Adipocyte (in vitro differentiated cells): ENCODE measurements around the gene CDC42EP4.

ENCODE experiments used
- DNase-seq: peaks from one replicate; pipeline ENCODE4 v3.0.0-alpha.2; 2015; ENCODE audit warnings: low read depth
- H3K27me3 ChIP-seq: replicated peaks from 2 replicates; pipeline ENCODE4 v1.7.0; 2013; ENCODE audit warnings: mild to moderate bottlenecking, low read length, moderate library complexity; ENCODE audit not compliant: control insufficient read depth, insufficient read depth
- H3K36me3 ChIP-seq: 2 replicates; pipeline ENCODE4 v1.7.0; 2013; ENCODE audit warnings: low read length, mild to moderate bottlenecking, moderate library complexity; ENCODE audit not compliant: control insufficient read depth, insufficient read depth, severe bottlenecking
- H3K4me1 ChIP-seq: 2 replicates; pipeline ENCODE4 v1.7.0; 2013; ENCODE audit warnings: mild to moderate bottlenecking, low read length, moderate library complexity; ENCODE audit not compliant: control insufficient read depth, insufficient read depth
- H3K4me3 ChIP-seq: 2 replicates; pipeline ENCODE4 v1.7.0; 2013; ENCODE audit warnings: mild to moderate bottlenecking, low read length, moderate library complexity
- H3K9ac ChIP-seq: 2 replicates; pipeline ENCODE4 v1.7.0; 2013; ENCODE audit warnings: mild to moderate bottlenecking, low read length, moderate library complexity
- H3K9me3 ChIP-seq: 2 replicates; pipeline ENCODE4 v1.7.0; 2013; ENCODE audit warnings: mild to moderate bottlenecking, low read length, moderate library complexity; ENCODE audit not compliant: control insufficient read depth

The CDC42EP4 gene

DNA sequence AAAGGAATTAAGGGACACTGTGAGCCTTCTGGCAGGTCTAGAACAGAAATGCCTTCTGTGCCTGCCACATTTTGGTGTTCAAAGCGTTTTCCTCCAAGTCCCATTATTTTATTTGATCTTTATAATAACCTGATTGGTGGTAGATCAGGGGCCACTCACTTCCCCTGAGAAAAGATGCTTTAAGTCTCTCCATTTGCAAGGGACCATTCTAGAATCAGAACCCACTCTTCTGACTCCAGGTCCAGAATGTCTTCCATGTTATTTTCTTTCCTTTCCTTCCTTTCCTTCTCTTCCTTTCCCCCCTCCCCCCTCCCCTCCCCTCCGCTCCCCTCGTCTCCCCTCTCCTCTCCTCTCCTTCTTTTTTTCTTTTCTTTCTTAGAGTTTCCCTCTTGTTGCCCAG is 19.3 kb upstream of the CDC42EP4 start:
- H3K4me3 ChIP-seq = no peak overlapping the region
- H3K9ac ChIP-seq = no peak overlapping the region
- H3K4me1 ChIP-seq = peaks cover 13% of the 10 kb centered on the region
- DNase-seq = no peak
- no peaks in the 10 kb centered on the region for H3K27me3 ChIP-seq
- no peaks in the 10 kb centered on the region for H3K9me3 ChIP-seq
- no peaks in the 10 kb centered on the region for H3K36me3 ChIP-seq

DNA sequence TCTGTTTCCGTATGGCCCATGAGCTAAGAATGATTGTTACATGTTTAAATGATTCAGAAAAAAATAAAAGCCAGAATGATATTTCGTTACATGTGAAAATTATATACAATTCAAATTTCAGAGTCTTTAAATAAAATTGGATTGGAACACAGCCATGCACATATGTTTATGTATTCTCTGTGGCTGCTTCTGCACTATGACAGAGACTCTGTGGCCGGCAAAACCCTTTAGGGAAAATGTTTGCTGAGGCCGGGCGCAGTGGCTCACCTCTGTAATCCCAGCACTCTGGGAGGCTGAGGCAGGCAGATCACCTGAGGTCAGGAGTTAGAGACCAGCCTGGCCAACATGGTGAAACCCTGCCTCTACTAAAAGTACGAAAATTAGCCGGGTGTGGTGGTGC is 15.9 kb upstream of the CDC42EP4 start:
- H3K9ac ChIP-seq = no peak overlapping the region
- H3K36me3 ChIP-seq = no peaks in the 10 kb centered on the region
- no peak overlapping the region for H3K4me3 ChIP-seq
- no peaks in the 10 kb centered on the region for H3K9me3 ChIP-seq
- H3K4me1 ChIP-seq = peaks cover 30% of the 10 kb centered on the region
- no peak for DNase-seq
- no peaks in the 10 kb centered on the region for H3K27me3 ChIP-seq

DNA sequence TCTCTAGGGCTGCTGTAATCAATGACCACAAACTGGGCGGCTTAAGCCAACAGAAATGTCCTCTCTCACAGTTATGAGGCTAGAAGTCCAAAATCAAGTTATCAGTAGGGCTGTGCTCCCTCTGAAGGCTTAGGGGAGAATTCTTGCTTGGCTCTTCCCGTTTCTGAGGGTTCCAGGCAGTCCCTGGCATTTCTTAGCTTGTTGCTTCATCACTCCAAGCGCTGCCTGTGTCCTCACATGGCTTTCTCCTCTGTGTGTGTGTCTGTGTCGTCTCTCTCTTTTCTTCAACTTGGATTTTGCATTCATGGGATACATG is 13.7 kb upstream of the CDC42EP4 start:
- Histone ChIP-seq H3K9ac (peak overlapping the region; percentile 76), H3K4me1 (peaks cover 30% of the 10 kb centered on the region), H3K9me3 (no peaks in the 10 kb centered on the region), H3K27me3 (no peaks in the 10 kb centered on the region), H3K36me3 (no peaks in the 10 kb centered on the region), H3K4me3 (peak overlapping the region; percentile 5)
- DNase-seq = peak; percentile 94

DNA sequence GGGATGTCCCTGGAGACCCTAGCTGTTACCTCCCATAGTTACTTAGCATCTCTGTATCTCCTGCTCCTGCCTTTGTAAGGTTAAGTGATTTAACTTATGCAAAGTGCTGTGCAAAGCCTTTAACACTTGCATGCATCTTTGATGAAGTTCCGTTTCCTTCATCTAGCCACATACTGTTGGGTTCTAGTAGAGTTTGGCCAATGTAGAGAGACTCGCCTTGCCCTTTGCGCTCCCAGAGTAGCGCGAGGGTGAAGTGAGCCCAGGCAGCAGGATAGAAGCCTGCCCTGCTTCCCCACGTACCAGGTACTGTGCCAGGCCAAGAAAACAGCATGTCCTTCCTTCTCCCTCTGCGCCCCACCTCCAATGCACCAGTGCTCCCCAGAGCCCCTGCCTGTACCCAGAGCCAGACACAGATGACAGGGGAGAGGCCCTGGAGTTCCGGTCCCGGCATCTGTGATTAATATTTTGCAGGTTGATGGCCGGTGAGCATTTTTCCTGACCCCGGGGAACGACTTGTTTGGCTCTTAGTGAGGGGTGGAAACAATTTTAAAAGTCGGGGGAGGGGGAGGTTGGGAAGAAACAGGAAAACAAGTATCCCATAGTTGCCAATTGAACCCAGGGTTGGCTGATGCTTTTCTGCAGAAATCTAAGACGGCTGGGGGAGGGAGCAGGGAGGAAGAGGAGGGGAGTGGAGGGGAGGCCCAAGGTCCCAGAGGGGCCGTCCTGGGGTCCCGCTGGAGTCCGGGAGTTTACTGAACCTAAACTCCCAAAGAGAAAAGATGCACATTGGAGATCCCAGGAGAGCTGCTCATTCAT is 13.1 kb upstream of the CDC42EP4 start:
- H3K9me3 ChIP-seq = no peaks in the 10 kb centered on the region
- H3K27me3 ChIP-seq = no peaks in the 10 kb centered on the region
- no peak for DNase-seq
- peaks cover 30% of the 10 kb centered on the region for H3K4me1 ChIP-seq
- peak overlapping the region; percentile 53 for H3K4me3 ChIP-seq
- H3K9ac ChIP-seq = peak overlapping the region; percentile 76
- H3K36me3 ChIP-seq = no peaks in the 10 kb centered on the region

DNA sequence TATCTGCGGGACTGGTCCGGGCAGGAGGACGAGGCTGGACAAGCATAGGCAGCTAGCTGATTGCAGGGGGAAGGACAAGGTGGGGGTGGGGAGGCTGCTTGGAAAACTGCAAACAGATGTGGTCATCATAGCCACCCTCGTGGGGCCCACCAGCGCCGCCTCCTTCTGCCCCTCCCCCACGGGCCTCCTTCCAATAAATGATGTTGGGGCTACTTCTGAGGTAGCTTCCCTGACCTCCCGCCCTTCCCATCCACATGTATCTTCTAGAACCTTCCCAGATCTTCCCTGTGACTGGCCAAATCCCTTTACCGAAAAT is 12.3 kb upstream of the CDC42EP4 start:
- Histone ChIP-seq H3K4me1 (peaks cover 30% of the 10 kb centered on the region), H3K9ac (peak overlapping the region; percentile 76), H3K4me3 (peak overlapping the region; percentile 53), H3K27me3 (no peaks in the 10 kb centered on the region), H3K9me3 (no peaks in the 10 kb centered on the region), H3K36me3 (no peaks in the 10 kb centered on the region)
- DNase-seq = peak; percentile 58

DNA sequence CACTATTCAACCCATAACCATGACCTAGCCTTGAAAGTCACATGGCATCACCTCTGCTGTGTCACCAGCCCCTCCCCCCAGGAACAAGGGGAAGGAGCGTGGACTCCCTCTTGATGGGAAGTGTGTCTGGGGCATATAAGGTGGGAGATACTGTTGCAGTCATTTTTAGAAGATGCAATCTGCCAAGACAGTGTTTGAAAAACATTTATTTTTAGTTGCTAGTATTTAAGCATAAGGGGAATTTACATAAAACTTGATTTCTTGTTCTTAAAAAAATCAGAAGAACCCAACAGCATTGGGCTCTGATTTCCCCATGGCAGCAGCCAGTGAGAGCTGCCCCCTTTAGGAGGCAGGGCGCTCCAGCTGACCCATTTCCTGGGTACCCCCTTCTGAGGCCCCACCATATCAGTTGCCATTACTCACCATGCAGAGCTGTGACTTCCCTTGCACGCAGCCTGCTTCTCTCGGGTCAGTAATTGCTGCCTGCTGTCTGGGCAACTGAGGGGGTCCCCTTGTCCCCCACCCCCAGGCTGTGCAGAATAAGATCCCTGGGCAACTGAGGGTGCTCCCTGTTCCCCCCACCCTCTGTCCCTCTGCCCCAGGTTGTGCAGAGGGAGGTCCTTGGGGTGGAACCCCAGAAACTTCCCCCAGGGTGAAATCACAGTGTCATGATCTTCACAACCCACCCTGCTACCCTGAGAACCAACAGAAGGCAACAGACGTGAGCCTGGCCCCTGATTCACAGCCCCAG is 11.8 kb upstream of the CDC42EP4 start:
- Histone ChIP-seq H3K4me1 (peaks cover 30% of the 10 kb centered on the region), H3K9ac (peak overlapping the region; percentile 76), H3K4me3 (peak overlapping the region; percentile 53), H3K36me3 (no peaks in the 10 kb centered on the region), H3K27me3 (no peaks in the 10 kb centered on the region), H3K9me3 (no peaks in the 10 kb centered on the region)
- DNase-seq = peak; percentile 61

DNA sequence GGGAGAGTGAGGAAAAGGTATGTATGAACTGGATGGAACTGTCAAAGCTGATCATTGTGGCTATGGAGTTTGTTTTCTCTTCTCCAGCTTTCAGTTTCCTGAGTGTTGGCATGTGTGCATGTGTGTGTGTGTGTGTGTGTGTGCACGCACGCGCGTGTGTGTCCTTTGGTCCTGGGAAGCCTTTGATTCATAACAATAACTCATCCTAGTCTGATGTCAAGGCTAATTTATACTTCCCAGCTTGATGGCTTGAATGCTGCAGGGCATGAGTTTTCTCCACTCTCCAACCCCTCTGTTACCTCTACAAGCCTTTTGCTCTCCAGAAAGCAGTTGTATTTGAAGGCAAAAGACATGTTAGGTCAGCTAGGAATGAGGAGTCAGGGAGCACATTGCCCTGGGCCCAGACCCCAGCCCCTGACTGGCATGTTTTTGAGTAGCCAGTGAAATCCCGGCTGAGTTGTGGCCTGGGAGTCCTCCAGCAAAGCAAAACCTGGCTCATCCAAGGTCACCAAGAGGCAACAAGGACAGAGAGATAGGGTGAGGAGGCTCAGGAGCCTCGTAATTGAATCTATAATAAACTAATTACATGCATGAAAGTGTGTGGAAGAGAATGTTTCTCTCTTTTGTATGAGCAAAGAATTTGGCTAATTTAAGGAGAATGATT is 8.9 kb upstream of the CDC42EP4 start:
- H3K9ac ChIP-seq = no peak overlapping the region
- H3K4me1 ChIP-seq = peaks cover 44% of the 10 kb centered on the region
- peak; percentile 76 for DNase-seq
- no peaks in the 10 kb centered on the region for H3K36me3 ChIP-seq
- H3K27me3 ChIP-seq = no peaks in the 10 kb centered on the region
- no peaks in the 10 kb centered on the region for H3K9me3 ChIP-seq
- H3K4me3 ChIP-seq = no peak overlapping the region

DNA sequence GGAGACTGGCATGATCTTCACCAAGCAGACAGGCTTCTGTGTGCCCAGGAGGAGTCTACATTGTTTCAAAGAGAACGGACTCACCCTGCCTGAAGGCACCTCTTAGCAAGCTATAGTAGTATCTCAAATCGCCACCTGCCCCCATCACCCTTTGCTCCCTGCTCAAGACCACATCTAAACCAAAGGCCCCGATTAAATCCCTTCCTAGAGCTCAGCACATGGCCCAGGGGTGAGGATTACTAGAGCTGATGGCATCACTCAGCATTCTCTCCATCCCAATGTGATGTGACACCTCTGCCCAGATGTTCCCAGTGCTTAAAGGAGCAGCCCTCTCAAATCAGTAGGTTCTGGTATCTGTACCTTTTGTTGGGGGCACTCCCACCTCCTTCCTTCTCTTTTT is 8.0 kb upstream of the CDC42EP4 start:
- H3K4me3 ChIP-seq = no peak overlapping the region
- H3K9ac ChIP-seq = no peak overlapping the region
- no peaks in the 10 kb centered on the region for H3K9me3 ChIP-seq
- DNase-seq = no peak
- no peaks in the 10 kb centered on the region for H3K36me3 ChIP-seq
- H3K27me3 ChIP-seq = no peaks in the 10 kb centered on the region
- H3K4me1 ChIP-seq = peaks cover 36% of the 10 kb centered on the region

DNA sequence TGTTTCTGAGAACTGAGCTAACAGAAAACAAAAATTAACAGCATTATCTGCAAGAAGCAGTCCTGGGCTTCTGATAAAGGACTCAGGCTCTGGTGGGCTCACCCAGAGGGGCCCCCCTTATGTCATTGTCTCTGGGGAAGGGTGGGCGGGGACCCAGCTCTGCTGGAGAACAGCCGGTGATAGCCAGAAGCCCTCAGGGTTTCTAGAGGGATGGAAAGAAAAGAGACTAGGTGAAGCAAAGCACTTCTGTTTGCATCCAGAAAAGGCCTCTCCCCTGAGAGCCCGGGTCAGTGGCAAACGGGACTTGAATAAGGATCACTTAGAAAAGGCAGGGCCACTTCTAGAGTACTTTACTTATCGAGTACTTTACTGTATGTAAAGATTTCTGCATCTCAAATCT is 7.0 kb upstream of the CDC42EP4 start:
- DNase-seq = no peak
- peaks cover 30% of the 10 kb centered on the region for H3K4me1 ChIP-seq
- no peaks in the 10 kb centered on the region for H3K36me3 ChIP-seq
- H3K9me3 ChIP-seq = no peaks in the 10 kb centered on the region
- H3K27me3 ChIP-seq = no peaks in the 10 kb centered on the region
- H3K9ac ChIP-seq = no peak overlapping the region
- no peak overlapping the region for H3K4me3 ChIP-seq

DNA sequence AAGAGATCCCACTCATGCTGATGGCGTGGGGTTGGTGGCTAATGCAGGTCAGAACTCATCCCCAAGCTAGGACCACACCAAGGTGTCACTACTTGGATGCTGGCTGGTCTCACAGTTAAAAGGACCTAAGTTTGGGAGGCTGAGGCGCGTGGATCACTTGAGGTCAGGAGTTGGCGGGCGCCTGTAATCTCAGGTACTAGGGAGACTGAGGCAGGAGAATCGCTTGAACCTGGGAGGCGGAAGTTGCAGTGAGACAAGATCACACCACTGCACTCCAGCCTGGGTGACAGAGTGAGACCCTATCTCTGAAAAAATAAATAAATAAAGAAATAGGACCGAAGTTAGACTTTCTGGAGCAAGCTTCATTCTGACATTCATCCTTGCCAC is 6.6 kb upstream of the CDC42EP4 start:
- Histone ChIP-seq H3K9ac (no peak overlapping the region), H3K4me1 (peaks cover 27% of the 10 kb centered on the region), H3K36me3 (no peaks in the 10 kb centered on the region), H3K9me3 (no peaks in the 10 kb centered on the region), H3K27me3 (no peaks in the 10 kb centered on the region), H3K4me3 (no peak overlapping the region)
- no peak for DNase-seq

DNA sequence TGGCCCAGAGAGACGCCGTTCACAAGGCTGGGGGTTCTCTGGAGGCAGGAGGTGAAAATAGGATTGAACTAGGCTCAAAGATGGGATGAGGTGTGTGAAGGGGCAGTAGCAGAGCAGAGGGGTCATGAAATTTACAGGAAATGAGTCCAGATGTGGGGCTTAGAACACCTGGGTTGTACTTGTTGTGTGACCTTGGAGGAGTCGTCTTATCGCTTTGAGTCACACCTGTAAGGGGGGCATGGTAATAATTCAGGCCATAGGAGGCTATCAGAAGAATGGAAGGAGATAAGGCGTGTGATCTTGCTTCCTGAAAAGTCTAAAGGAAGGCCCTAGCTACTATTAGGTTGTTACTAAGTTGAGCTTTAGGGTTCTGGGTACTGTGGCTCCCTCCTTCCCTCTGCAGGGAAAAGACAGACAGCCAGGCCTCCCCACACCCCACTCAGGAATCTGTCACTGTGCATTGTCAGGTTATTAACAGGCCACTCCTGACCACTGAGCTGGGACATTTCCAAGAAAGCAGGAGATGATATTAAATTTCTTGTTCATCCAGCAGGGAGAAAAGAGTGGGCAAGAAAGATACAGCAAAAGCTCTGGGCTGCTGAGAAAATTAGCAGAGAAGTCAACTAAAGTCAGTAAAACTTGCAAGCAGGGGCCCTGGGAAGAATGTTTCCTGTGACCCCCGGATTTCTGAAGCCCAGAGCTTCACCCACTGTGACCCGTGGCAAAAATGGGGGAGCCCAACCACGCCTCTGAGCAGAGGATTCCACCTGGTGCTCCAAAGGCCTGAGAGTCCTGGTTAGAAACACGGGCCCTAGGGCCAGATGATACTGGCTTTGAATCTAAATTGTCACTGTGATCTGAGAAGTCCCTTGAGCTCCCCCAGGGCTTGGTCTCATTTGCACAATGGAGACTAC is 6.0 kb upstream of the CDC42EP4 start:
- peak; percentile 72 for DNase-seq
- no peaks in the 10 kb centered on the region for H3K27me3 ChIP-seq

More for the DNA sequence above, 6.0 kb upstream of the CDC42EP4 start:
- Histone ChIP-seq H3K4me1 (peaks cover 28% of the 10 kb centered on the region), H3K9ac (peak overlapping the region; percentile 53), H3K4me3 (peak overlapping the region; percentile 8), H3K9me3 (no peaks in the 10 kb centered on the region), H3K36me3 (no peaks in the 10 kb centered on the region)
